Measurements from ENCODE around the gene RPLP1.
"Not testable (repeated sequence)": the region's sequence is repeated elsewhere in the genome, so short reads cannot be mapped to it uniquely, and the experiment has no call there.

Gene RPLP1

DNA sequence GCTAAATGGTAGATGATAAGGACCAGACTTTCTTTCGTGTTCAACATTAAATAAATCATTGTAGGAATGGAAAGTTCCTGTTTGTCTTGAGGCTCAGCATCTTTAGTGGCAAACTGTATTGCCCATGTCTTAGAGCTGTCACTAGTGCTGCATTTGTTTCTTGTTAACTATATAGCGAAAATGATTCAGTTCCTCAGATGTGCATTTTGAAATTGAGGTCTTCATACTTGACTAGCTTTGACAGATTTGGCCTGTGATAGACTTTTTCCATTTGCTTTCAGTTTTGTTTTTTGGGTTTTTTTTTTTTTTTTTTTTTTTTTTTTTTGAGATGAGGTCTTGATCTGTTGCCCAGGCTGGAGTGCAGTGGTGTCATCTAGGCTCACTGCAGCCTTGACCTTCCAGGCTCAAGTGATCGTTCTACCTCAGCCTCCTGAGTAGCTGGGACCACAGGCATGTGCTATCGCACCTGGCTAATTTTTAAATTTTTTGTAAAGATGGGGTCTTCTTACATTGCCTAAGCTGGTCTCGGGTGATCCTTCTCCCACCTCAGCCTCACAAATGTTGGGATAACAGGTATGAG, 9.5 kb upstream of the RPLP1 start:
- DNase-seq, result no peak

DNA sequence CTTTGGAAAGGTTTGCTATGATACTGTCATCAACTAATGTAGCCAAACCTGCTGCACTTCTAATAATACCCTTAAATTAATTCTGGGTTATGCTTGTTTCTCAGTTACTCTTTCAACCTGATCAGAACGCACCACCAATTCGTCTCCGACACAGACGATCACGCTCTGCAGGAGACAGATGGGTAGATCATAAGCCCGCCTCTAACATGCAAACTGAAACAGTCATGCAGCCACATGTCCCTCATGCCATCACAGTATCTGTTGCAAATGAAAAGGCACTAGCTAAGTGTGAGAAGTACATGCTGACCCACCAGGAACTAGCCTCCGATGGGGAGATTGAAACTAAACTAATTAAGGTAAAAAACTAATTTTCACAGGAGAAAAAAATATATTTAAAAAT, 7.9 kb upstream of the RPLP1 start:
- DNase-seq, result no peak

DNA sequence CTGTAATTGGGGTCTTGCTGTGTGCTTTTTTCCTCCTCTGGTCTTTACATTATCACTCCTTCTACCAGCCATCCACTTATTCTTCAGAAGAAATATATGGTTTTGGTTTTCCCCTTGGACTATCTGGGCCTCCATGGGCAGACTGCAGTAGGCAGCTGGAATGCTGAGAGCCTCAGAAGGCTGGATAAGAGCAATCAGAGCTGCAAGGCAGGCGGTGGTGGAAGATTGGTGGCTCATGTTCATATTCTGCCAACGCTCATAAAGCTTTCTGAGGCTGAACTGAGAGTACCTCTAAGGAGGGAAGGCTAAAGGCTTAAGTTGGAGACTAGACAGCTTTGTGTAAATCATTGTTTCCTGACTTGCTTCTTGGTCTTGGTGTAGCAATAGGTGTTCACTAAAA, 5.7 kb upstream of the RPLP1 start:
- no peak for DNase-seq

DNA sequence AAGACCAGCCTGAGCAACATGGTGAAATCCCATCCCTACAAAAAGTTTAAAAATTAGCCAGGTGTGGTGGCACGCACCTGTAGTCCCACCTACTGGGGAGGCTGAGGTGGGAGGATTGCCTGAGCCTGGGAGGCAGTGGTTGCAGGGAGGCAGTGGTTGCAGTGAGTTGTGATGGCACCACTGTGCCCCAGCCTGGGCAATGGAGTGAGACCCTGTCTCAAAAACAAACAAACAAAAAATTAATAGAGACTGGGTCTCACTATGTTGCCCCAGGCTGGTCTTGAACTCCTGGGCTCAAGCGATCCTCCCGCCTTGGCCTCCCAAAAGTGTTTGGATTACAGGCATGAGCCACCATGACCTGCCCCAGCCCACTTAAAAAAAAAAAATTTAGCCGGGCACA, 2.4 kb upstream of the RPLP1 start:
- not testable (repeated sequence) for DNase-seq

DNA sequence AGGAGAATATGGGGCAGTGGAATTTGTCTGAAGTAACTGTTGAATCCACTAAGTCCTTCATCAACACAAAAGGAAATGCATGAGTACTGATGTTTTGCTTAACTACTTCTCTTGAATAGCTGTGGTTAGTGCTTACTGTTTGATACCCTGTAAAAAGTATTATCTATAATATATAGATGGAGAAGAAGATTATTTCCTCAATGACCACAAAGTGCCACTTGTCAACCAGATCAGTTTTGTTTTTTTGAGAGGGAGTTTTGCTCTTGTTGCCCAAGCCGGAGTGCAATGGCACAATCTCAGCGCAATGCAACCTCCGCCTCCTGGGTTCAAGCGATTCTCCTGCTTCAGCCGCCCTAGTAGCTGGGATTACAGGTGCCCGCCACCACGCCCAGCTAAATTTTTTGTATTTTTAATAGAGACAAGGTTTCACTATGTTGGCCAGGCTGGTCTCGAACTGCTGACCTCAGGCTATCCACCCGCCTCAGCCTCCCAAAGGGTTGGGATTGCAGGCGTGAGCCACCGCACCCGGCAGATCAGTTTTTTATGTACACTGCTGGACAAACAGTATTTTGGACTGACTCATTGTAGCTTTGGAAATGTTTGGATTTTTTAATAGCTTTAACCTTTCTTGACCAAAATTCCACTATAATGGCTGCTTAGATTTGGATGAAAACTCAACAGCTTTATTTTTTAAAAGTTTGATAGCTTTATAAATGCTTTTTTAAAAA, 1.5 kb upstream of the RPLP1 start:
- DNase-seq, result no peak

DNA sequence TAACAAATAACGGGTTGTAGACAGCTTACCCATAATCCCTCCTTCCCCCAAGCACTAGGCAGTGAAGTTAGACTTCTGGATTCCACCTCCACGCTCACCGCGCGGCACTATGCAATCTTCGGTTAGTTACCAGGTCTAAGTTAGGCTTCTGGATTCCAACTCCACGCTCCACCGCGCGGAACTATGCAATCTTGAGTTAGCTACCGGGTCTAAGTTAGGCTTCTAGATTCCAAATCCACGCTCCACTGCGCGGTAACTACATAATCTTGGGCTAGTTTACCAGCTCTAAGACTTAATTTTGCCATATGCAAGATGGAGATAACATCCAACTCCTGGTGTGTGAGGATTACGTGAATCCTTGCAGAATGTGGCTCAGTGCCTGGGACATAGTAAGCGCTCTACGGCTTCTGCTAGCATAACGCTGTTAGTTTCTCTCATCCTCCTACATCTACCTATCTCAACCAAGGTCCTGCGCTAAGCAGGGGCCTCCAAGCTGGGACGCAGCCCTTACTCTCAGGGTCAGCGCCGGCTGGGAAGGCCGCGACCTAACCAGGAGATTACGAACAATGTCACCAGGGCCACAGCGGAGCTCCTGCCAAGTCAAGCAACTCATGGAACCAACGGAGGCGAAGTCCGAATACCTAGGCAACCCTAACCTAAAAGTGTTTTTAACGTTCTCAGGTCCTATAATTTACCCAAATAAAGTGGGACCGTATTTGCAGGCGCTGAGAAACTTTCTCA, 497 bp upstream of the RPLP1 start:
- DNase-seq, result no peak

DNA sequence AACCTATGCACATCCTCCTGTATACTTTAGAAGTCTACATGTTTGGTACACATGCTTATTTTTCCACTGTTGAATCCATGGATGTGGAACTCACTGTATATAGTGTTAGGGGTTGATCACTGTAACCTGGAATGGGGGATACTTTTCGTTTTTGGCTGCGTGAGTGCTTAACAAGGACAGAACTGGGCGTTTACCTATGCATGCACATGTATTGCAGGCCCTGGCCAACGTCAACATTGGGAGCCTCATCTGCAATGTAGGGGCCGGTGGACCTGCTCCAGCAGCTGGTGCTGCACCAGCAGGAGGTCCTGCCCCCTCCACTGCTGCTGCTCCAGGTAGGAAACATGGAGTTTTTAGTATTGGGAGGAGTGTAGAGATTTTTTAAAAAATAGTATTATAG, 2.3 kb downstream of the RPLP1 start:
- DNase-seq, result no peak

DNA sequence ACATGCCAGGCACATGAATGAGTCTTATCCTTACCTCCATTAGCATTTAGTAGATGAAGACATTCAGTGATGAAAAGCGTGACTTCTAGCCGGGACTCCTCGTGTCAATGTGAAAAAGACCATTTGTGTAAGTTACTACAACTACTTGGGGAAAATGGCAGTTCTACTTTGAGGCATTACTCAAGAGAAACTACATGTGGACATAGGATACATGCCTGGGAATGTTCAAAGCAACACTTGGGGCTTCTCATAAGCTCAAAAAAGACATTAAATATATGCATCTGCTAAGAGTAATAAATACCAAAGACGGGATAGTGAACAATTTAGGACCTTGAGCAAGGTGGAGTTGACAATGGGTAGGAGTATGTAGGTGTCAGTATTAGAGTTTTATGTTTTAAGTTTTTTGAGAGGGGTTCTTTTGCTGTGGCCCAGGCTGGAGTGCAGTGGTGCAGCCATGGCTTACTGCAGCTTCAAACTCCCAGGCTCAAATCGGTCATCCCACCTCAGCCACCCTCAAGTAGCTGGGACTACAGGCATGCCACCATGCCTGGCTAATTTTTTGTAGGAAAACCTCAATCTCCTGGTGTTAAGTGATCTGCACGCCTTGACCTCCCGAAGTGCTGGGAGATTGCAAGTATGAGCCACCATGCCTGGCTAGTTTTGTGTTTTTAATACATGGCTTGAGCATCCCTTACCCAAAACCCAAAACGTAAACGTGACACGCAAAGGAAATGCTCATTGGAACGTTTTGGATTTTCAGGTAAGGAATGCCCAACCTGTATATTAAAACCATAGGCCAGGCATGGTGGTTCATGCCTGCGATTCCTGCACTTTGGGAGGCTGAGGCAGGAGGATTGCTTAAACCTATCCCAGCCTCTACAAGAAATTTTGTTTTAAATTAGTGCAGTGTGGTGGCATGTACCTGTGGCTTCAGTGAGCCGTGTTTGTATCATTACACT, 3.9 kb downstream of the RPLP1 start:
- no peak for DNase-seq

DNA sequence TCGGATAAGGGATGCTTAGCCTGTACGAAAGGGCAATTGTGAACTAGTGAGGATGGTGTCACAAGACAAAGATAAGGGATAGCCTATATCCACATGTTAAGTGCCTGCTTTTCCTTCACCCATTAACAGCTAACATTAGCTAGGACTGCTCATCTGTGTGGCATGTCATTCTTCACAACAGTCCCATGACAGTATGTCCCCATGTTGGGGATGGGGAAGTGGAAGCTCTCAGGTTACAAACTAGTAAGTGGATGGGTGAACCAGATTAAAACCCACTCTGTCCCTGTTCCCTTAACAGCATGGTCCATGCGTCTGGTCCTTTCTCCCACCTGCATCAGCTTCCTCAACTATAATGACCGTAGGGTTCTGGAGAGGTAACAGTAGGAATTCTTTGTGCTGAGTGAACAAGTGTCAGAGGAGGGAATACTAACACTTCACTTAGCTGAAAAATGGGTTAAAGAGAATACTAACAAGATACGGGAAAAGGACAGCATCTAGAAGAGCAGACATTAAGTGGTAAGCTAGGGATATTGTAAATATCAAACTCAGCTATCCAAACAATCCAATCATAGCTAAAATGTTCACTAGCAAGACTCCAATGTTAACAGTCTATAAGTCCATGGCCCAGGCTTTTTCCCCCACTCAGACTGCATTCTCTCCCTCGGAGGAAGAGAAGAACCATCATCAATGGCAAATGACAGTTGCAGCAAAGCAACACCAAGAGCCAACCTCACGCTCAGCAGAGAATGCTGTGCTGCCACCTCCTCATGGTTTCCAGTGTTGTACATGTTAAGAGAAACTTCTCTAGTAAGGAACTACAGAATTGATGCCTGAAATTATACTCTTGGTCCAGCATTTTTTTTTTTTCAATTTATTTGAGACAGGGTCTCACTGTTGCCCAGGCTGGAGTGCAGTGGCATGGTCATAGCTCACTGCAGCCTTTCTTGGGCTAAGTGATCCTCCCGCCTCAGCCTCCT, 5.0 kb downstream of the RPLP1 start:
- DNase-seq, result no peak

DNA sequence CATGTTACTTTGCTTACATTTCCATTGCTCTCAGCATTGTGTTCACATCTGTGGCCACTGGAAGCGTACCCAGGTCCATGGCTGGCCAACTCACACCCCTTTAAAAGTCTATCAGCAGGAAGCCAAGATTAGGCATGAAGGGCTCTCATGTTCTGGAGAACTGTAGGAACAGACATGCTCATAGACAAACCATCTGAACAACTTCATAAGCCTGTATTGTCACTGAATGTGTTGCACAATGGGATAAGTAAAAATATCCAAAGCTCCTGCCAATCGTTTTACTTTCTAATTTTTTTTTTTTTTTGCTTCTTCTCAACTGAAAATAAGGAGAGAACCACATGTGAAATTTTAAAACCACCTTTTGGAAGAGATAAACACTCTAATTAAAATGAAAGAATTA, 6.4 kb downstream of the RPLP1 start:
- DNase-seq, result no peak

DNA sequence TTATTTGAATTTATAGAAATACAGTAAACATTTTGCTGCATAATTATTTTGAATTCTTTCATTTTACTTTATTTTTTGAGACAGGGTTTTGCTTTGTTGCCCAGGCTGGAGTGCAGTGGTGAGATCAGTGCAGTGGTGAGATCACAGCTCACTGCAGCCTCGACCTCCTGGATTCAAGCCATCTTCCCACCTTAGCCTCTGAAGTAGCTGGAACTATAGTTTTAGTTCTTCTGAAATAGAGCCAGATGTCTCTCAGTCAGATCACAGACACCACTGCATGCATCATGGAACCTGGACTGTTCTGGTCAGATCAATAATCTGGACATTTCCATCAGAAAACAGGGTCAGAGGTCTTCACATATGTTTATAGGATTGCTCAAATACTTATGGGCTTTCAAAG, 7.9 kb downstream of the RPLP1 start:
- DNase-seq, result no peak

DNA sequence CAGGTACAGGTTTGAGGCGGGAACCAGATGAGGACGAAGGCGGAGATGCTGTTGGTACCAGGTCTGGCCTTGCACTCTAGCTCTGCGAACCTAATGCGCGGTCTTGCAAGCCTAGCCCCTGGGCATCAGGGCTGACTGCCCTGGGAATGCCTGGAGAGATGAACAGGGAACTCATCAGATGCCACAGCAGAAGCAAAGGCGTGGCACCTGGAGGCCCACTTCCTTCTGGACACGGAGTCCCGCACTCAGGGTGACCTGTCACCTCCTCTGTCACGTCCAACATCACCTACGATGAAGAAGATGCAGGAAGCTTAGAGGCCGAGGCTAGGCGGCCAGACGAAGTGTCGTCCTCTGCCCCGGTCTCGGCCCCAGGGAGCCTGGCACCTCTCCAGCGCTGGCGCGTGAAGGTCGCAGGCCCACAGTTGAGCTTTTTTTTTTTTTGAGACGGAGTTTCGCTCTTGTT, 9.4 kb downstream of the RPLP1 start:
- DNase-seq, result peak in 1 of 3 experiments; percentile 69

DNA sequence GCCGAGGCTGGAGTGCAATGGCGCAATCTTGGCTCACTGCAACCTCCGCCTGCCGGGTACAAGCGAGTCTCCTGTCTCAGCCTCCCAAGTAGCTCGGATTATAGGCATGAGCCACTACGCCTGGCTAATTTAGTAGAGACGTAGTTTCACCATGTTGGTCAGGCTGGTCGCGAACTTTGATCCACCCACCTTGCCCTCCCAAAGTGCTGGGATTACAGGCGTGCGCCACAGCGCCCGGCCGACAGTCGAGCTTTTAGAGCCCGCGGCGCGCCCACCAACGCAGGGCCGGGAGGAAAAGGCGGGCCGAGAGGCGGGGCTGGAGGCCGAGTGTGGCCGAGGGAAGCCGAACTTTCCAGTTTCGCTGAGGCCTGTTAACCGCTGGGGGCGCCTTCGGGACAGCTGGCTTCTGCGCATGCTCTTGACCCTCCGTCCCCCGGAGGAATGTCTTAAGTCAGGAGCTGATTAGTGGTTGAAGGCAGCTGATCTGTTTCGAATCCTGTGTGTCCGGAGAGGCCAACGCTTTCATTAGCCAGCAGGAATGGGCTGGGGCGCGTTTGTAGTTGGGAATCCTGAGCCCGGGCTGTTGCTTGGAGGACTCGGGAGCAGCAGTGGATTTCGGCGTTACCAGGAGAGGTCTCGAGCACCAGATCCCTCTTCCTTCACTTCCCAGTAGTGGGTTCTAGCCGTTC, 10.0 kb downstream of the RPLP1 start:
- peak; percentile 95 to 98 (median 95) for DNase-seq

DNA sequence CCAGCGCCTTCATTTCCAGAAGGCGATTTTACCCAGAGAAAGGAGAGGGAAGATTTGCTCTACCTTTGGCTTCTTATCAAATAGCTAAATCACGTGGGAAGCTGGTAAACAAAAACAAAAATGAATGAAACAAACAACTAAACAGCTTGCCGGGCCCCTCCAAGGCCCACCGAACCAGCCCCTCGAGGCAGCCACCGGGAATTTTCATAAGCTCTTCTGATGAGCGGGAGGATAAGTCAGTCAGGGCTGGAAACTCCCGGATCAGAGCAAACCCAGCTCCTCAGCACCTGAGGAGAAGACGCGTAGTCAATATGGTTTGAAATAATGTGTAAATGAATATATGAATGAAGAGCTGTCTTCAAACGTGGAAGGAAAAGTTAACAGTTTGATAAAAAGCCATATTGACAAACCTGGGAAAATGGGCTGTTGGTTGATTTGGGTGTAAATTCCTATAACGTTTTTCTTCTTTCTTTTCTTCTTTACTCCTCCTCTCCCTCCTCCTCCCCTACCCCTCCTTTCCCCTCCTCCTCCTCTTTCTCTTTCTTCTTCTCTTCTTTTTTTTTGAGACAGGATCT, 10.7 kb downstream of the RPLP1 start:
- DNase-seq, result peak in 1 of 3 experiments; percentile 50

DNA sequence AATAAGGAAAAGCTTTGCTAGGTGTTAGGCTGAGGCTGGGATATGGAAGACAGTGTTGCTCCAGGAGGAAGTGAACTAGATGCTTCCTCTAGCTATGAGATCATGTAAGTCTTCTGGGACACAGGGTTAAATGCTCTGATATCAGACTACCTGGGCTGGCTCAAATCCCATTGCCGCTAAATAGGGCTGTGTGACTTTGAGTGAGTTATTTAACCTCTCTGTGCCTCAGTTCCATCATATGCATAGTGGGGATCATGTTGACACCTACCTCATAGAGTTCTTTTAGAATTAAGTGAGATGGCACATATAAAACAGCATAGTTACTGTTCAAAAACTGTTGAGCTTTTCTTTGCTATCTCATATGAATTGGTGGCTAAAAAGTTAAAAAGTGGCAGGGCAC, 12.6 kb downstream of the RPLP1 start:
- no peak for DNase-seq

DNA sequence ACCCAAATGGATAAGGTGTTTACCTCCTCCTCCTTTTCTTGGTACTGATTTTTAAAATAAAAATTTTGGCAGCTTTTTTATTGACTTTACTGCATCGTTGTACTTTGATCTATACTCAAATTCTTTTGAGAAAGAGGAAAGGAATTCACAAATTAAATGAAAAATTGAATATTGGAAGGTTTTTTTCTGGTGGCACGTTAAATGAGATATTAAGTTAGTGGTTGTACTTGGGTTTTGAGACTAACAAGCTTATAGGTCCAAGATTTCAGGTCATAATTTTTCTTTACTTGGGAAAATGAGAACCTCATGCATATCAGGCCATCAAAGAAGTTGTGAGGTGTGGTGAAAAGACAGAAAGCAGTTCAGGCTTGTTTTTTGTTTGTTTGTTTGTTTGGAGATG, 14.1 kb downstream of the RPLP1 start:
- DNase-seq, result no peak

DNA sequence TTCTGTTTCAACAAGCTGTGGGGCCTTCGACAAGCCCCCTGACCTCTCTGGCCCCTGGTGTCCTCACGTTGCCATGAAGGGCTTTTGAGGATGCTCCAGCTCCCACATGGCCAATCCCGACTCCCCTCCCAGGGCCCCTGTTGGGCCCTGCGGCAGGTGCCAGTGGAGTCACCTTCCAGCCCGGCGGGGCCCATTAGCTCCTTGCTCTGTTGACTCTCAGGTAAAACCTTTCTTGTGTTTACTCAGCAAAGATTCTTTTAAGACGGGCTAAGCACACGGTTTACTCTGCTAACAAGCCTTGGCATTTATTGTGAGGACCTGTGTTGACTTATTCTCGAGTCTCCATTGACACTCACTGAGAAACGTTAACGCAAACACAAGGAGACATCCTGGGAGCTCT, 15.0 kb downstream of the RPLP1 start:
- peak; percentile 54 to 71 (median 70) for DNase-seq

DNA sequence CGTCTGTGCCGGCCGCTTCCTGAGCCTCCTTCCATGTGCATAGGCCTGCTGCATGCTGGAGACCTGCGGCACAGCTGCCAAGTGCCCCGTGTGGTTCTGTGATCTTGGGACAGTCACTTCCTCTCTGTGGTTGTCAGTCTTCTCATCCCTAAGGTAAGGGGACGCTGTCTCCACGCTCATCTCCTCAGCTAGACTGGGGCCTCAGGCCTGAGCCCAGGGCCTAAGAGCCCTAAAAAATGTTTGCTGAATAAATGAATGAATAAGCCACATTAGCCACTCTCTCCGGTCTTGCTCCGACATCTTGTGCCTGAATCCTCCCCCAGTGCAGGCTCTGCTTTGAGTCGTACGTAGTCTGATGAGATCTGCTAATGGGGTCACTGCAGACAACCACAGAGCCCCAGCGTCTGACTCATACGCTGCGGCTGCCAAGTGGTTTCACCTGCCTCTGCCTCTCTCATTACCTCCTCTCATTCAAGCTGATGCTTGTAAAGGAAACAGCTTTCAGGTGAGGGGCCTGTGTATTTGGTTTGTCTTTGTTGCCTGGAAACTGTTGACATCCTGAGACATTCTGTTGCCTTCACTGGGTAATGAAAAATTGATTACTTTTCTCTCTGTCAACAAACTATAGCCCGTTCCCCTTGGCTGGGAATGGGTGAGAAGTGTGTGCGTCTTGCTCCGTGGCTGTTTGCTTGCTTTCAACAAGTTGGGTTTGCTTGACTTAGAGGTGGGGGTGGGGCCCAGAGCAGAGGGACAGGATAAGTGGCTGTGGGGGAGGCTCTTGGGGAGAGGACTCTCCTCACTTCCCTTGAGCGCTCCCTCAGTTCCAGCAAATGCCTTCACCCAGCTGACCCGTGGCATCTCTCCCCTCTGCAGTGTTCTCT, 15.9 kb downstream of the RPLP1 start:
- DNase-seq, result peak; percentile 90 to 99 (median 94)

DNA sequence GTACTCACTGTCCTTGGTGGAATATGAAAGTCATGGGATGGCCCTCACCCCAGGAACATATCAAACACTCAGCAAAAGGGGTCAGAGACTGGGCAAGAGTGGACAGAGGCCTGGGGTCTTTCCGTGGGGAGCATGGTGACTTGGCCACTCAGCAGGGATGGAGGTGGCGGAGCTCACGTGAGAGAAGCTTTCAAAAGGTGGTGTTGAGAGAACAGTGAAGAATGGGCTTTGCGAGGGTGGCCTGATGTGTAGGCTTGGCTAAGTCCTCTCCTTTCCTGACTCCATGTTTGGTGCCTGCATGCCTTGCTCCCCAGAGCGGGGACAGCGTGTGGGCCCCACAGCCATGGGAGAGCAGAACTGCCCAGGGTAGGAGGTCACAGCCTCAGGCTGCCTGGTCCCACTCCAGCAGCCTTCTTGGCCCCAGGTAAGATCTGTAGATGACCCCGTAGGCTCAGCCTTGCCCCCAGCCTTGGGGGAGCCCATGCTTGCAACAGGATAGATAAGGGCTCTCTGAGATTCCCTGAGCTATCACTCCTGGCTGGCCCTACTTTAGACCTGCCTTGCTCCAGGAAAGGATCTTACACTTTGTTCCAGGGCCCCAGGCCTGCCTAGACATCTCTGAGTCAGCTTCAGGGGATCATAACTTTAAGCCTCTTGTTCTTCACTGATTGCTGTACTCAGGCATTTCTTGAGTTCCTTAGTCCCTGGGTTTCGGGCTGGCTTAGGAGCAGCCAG, 17.0 kb downstream of the RPLP1 start:
- no peak for DNase-seq
